ENCODE data around the gene LHX6. TPM values are rescaled to one million over a fixed set of nuclear protein-coding genes. Genes with fewer than 3 reads are reported as not detected.

The LHX6 gene
- total RNA-seq, 1 experiment from 2014 or later = 4.1 TPM

GRCh38 chr9:122219856-122220672 is 8.7 kb downstream of the LHX6 start:
- Histone ChIP-seq H3K4me1 (ENCODE audit: control insufficient read depth in 1 of 2, insufficient read depth in 2 of 2, low read length in 2 of 2) (peaks cover 0 to 7% of the 10 kb centered on the region in 2 experiments; a peak in 1 of 4 replicates), H3K4me3 (replicated peaks in 1 of 2; ENCODE audit: low read depth in 1 of 2, low read length in 2 of 2) (no peak overlapping the region), H2AFZ (ENCODE audit: low read depth, low read length, poor library complexity, severe bottlenecking) (no peak overlapping the region), H4K20me1 (ENCODE audit: insufficient read depth) (no peaks in the 10 kb centered on the region), H3K36me3 (ENCODE audit: control insufficient read depth in 1 of 2, insufficient read depth in 2 of 2, low read length in 2 of 2) (no peaks in the 10 kb centered on the region), H3K9me3 (ENCODE audit: control insufficient read depth in 1 of 2, insufficient read depth in 1 of 2, low read depth in 1 of 2, low read length in 2 of 2) (no peaks in the 10 kb centered on the region), H3K27ac (ENCODE audit: low read depth, low read length) (no peak overlapping the region), H3K9ac (ENCODE audit: low read length) (no peak overlapping the region), H3K4me2 (ENCODE audit: low read length) (no peak overlapping the region), H3K79me2 (ENCODE audit: insufficient read depth, low read length) (no peaks in the 10 kb centered on the region), H3K9me2 (ENCODE audit: insufficient read depth) (no peaks in the 10 kb centered on the region), H3K27me3 (ENCODE audit: insufficient read depth, low read length) (no peaks in the 10 kb centered on the region)
- ChIA-PET POLR2A (no interaction called here), RAD21 (ENCODE audit: low non-redundant PET in 1 of 2, low total read pairs in 2 of 2, uncharacterized antibody in 2 of 2, unreplicated experiment in 2 of 2) (no interaction called here), CTCF (no interaction called here)
- TF ChIP-seq MAX (IDR thresholded peaks at IDR 0.05) = no peak
- TF ChIP-seq ATF3 (IDR thresholded peaks at IDR 0.05) = no peak
- TF ChIP-seq CBX3 (IDR thresholded peaks at IDR 0.05; ENCODE audit: low read depth) = no peak
- TF ChIP-seq JUND (IDR thresholded peaks at IDR 0.05) = no peak
- no peak for TF ChIP-seq ZFX (IDR thresholded peaks at IDR 0.05)
- TF ChIP-seq REST (IDR thresholded peaks at IDR 0.05; ENCODE audit: low read depth) = no peak
- TF ChIP-seq SP1 (IDR thresholded peaks at IDR 0.05; ENCODE audit: low read depth) = no peak
- TF ChIP-seq ZNF274 (IDR thresholded peaks at IDR 0.05; ENCODE audit: low read depth, low read length) = no peak
- TF ChIP-seq CEBPB (IDR thresholded peaks at IDR 0.05; ENCODE audit: low read depth) = no peak
- TF ChIP-seq TCF7L2 (IDR thresholded peaks at IDR 0.05; ENCODE audit: borderline replicate concordance, extremely low read depth, insufficient read depth, insufficient read length) = no peak
- no peak for TF ChIP-seq SRF (IDR thresholded peaks at IDR 0.05; ENCODE audit: low read depth)
- no peak for TF ChIP-seq SIN3A (IDR thresholded peaks at IDR 0.05; ENCODE audit: low read depth)
- no peak for TF ChIP-seq EZH2 (IDR thresholded peaks at IDR 0.05)
- intact Hi-C loops (cut with micrococcal nuclease) = no loop called here
- no TSS peak for BruUV-seq (replicated peaks)
- DNase-seq (ENCODE audit: low read depth, low spot score) = no peak
- ATAC-seq = no peak
